HG03354 (cell line): ENCODE data around the gene PUM1.

Experiments
- ATAC-seq: cut with Tn5 transposase; IDR thresholded peaks from one replicate; pipeline ENCODE4 v1.9.1; 2021; ENCODE audit warnings: mild to moderate bottlenecking; ENCODE audit not compliant: unreplicated experiment, poor library complexity, severe bottlenecking

Gene PUM1

GRCh38 chr1:30886710-30887428 is 178.6 kb downstream of the PUM1 start:
- no peak for ATAC-seq

GRCh38 chr1:30885570-30886522 is 179.7 kb downstream of the PUM1 start:
- ATAC-seq, result no peak

- no peak for ATAC-seq
These were observed 180.8 kb downstream of the PUM1 start for GRCh38 chr1:30884723-30885122.

GRCh38 chr1:30883389-30884172 is 181.9 kb downstream of the PUM1 start:
- ATAC-seq, result no peak

GRCh38 chr1:30882678-30883388 is 182.7 kb downstream of the PUM1 start:
- no peak for ATAC-seq
